ENCODE data around the gene BTNL3. TPM values are rescaled to one million over a fixed set of nuclear protein-coding genes. Genes with fewer than 3 reads are reported as not detected.
"Not testable (repeated sequence)": the region's sequence is repeated elsewhere in the genome, so short reads cannot be mapped to it uniquely, and the experiment has no call there.

BTNL3 gene
- polyA plus RNA-seq, 1 of the 3 experiments (the other 2 are of a cell fraction): not detected

- H3K9me3 ChIP-seq; H3K4me3 ChIP-seq (ENCODE audit: low read depth in 2 of 2, low read length in 1 of 2); POLR2A ChIA-PET; H3K4me2 ChIP-seq; H3K9me2 ChIP-seq; DNase-seq; H3K9ac ChIP-seq; H3K36me3 ChIP-seq (replicated peaks in 1 of 2; ENCODE audit: control insufficient read depth in 1 of 2, insufficient read depth in 2 of 2, low read length in 1 of 2); H4K20me1 ChIP-seq (ENCODE audit: insufficient read depth); CTCF ChIA-PET; H3K27ac ChIP-seq (ENCODE audit: low read depth in 2 of 2, low read length in 1 of 2); H3K4me1 ChIP-seq (ENCODE audit: control insufficient read depth in 1 of 2, insufficient read depth in 2 of 2, low read depth in 1 of 2, low read length in 1 of 2); H3K27me3 ChIP-seq (ENCODE audit: insufficient read depth); H2AFZ ChIP-seq (ENCODE audit: low read depth); H3F3A ChIP-seq (replicated peaks; ENCODE audit: insufficient read depth); H3K79me2 ChIP-seq (ENCODE audit: insufficient read depth): not testable (repeated sequence)
- WGBS (ENCODE audit: low lambda C conversion rate): 19% methylated on average over 4 of the region's 4 CpGs
Observed at GRCh38 chr5:181010018-181010417, 21.4 kb downstream of the BTNL3 start.

- H4K20me1 ChIP-seq (ENCODE audit: insufficient read depth); DNase-seq; H3K27me3 ChIP-seq (ENCODE audit: insufficient read depth); H3K9ac ChIP-seq; H3K9me3 ChIP-seq; H3F3A ChIP-seq (replicated peaks; ENCODE audit: insufficient read depth); H3K36me3 ChIP-seq (replicated peaks in 1 of 2; ENCODE audit: control insufficient read depth in 1 of 2, insufficient read depth in 2 of 2, low read length in 1 of 2); H3K4me1 ChIP-seq (ENCODE audit: control insufficient read depth in 1 of 2, insufficient read depth in 2 of 2, low read depth in 1 of 2, low read length in 1 of 2); H3K79me2 ChIP-seq (ENCODE audit: insufficient read depth); H3K4me2 ChIP-seq; POLR2A ChIA-PET; H2AFZ ChIP-seq (ENCODE audit: low read depth); H3K27ac ChIP-seq (ENCODE audit: low read depth in 2 of 2, low read length in 1 of 2); H3K4me3 ChIP-seq (ENCODE audit: low read depth in 2 of 2, low read length in 1 of 2); H3K9me2 ChIP-seq; CTCF ChIA-PET: not testable (repeated sequence)
Observed at GRCh38 chr5:181014654-181015053, 26.0 kb downstream of the BTNL3 start.

- H3K4me1 ChIP-seq (ENCODE audit: control insufficient read depth in 1 of 2, insufficient read depth in 2 of 2, low read depth in 1 of 2, low read length in 1 of 2); H3F3A ChIP-seq (replicated peaks; ENCODE audit: insufficient read depth); H3K4me3 ChIP-seq (ENCODE audit: low read depth in 2 of 2, low read length in 1 of 2); H3K36me3 ChIP-seq (replicated peaks in 1 of 2; ENCODE audit: control insufficient read depth in 1 of 2, insufficient read depth in 2 of 2, low read length in 1 of 2); H3K27ac ChIP-seq (ENCODE audit: low read depth in 2 of 2, low read length in 1 of 2); DNase-seq; H3K4me2 ChIP-seq; H2AFZ ChIP-seq (ENCODE audit: low read depth); H3K9me2 ChIP-seq; H3K9me3 ChIP-seq; H3K79me2 ChIP-seq (ENCODE audit: insufficient read depth); H4K20me1 ChIP-seq (ENCODE audit: insufficient read depth); H3K9ac ChIP-seq; H3K27me3 ChIP-seq (ENCODE audit: insufficient read depth); POLR2A ChIA-PET; CTCF ChIA-PET: not testable (repeated sequence)
- WGBS (ENCODE audit: low lambda C conversion rate): 17% methylated on average over 3 of the region's 3 CpGs
Observed at GRCh38 chr5:181017448-181017847, 28.8 kb downstream of the BTNL3 start.

GRCh38 chr5:181020688-181021087, 32.0 kb downstream of the BTNL3 start:
- no peak overlapping the region for H2AFZ ChIP-seq (ENCODE audit: low read depth)
- no peaks in the 10 kb centered on the region for H3K79me2 ChIP-seq (ENCODE audit: insufficient read depth)
- no peak for TF ChIP-seq USF1 (IDR thresholded peaks at IDR 0.05; ENCODE audit: borderline replicate concordance, low read depth)
- TF ChIP-seq RXRA (IDR thresholded peaks at IDR 0.05; ENCODE audit: borderline replicate concordance, low read depth): no peak
- TF ChIP-seq ZBTB33 (IDR thresholded peaks at IDR 0.05; ENCODE audit: borderline replicate concordance, low read depth): no peak
- TF ChIP-seq CHD2 (IDR thresholded peaks at IDR 0.05; ENCODE audit: low read length, partially characterized antibody): no peak
- no peak for TF ChIP-seq GATA2 (CRISPR knock-in tag; IDR thresholded peaks at IDR 0.05)
- TF ChIP-seq CTCF (IDR thresholded peaks at IDR 0.05): no peak
- TF ChIP-seq REST (IDR thresholded peaks at IDR 0.05; ENCODE audit: low read depth, low read length): no peak

More at GRCh38 chr5:181020688-181021087, 32.0 kb downstream of the BTNL3 start:
- Histone ChIP-seq H3K36me3 (replicated peaks in 1 of 2; ENCODE audit: control insufficient read depth in 1 of 2, insufficient read depth in 2 of 2, low read length in 1 of 2) (no peaks in the 10 kb centered on the region), H3F3A (replicated peaks; ENCODE audit: insufficient read depth) (no peaks in the 10 kb centered on the region), H3K9me2 (no peaks in the 10 kb centered on the region), H4K20me1 (ENCODE audit: insufficient read depth) (no peaks in the 10 kb centered on the region), H3K4me3 (ENCODE audit: low read depth in 2 of 2, low read length in 1 of 2) (no peak overlapping the region), H3K27ac (ENCODE audit: low read depth in 2 of 2, low read length in 1 of 2) (no peak overlapping the region), H3K4me2 (no peak overlapping the region), H3K9ac (no peak overlapping the region), H3K27me3 (ENCODE audit: insufficient read depth) (no peaks in the 10 kb centered on the region), H3K4me1 (ENCODE audit: control insufficient read depth in 1 of 2, insufficient read depth in 2 of 2, low read depth in 1 of 2, low read length in 1 of 2) (no peaks in the 10 kb centered on the region), H3K9me3 (no peaks in the 10 kb centered on the region)
- ChIA-PET CTCF (no interaction called here), POLR2A (no interaction called here)
- 18% methylated on average over 3 of the region's 3 CpGs for WGBS (ENCODE audit: low lambda C conversion rate)
- DNase-seq: no peak
